HTR-8/SVneo (cell line): ENCODE data around the gene KIF27.
"Not testable (repeated sequence)": the region's sequence is repeated elsewhere in the genome, so short reads cannot be mapped to it uniquely, and the experiment has no call there.

Experiments
- DNase-seq: peaks from one replicate; pipeline ENCODE4 v3.0.0; 2011; ENCODE audit warnings: low spot score, mixed read lengths; ENCODE audit not compliant: insufficient read length
- FAIRE-seq: peaks from 2 replicates; lab custom pipeline; 2011; peaks lifted over from hg19 to GRCh38; lab: Jason Lieb, UNC

Gene KIF27

DNA sequence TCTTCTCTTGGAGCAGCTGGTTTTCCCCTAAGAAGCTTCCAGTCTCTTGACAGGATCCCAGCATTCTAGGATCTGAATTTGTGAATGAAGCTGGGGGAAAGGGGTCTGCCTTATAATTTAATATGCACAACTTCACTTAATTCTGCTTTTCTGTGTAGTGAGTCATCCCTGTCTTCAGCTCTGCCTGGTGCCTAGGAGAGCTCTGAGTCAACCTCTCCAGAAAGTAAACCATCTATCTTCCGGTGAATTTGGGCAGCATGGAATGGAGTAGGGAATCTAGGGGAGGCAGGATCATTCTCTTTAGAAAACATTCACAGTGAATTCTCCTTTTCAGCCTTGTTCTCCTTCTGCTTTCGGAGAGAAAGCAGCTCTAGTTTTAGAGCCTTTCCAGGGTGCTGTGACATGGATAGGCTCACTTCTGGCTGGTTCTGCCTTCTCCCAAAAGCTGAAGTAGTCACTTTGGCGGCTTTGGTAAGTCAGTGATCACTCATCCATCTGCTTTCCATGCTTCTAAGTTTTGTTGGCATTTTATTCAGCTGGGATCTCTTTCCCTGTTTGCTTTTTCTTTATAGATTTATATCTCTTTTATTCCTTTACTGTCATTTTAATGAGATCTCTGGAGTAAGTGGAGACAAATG, 96.1 kb downstream of the KIF27 start:
- not testable (repeated sequence) for FAIRE-seq, DNase-seq

DNA sequence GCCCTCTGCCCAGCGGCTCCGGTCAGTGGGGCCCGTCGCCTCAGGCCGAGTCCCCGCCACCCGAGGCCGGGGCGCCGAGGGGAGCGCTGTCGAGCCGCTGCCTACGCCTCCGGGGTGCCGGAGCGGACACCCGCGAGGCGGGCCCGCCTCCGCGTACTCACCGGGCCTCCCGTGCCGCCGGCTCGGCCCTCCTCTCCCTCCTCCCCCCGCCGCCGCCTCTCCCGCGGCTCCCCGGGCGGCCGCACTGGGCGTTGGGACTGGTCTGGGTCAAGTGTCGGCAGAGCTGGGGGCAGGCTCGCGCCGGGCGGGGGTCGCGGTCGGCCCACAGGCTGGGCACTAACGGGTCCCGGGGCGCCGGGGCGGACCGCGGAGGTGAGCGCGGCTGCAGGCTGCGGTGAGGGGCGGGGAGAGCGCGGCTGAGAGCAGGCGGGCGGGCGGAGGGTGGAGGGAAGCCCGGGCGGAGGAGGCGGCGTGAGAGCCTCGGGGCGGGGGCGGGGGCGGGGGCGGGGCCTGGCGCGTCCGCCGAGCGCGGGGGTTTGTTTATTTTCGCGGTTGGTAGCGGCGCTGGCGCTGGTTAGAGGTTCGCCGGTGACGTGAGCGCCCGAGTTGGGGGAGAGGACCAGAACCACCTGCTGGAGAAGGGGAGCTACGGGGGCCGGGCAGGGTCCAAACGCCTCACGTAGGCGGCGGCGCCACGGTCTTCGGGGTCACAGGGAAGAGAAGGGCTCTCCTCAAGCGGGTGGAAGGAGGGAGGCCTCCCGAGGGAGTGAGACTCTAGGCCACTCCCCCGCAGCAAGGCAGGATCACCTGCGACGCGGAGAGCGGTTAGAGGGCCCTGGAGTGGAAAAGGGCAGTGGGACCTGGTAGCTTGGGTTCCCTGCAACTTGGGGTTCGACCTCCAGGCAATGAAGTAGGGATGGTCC, 103.6 kb downstream of the KIF27 start, which contains the start of gene GKAP1:
Gene GKAP1, minus strand, starts transcription at position 414 of the 923 bp plus-strand sequence. CDS start 11,252 bp downstream, outside the sequence.
- DNase-seq: peak; percentile 18
- FAIRE-seq: not testable (repeated sequence)

GRCh38 chr9:83817011-83817355, 104.2 kb downstream of the KIF27 start:
- DNase-seq: peak; percentile 1
- not testable (repeated sequence) for FAIRE-seq

DNA sequence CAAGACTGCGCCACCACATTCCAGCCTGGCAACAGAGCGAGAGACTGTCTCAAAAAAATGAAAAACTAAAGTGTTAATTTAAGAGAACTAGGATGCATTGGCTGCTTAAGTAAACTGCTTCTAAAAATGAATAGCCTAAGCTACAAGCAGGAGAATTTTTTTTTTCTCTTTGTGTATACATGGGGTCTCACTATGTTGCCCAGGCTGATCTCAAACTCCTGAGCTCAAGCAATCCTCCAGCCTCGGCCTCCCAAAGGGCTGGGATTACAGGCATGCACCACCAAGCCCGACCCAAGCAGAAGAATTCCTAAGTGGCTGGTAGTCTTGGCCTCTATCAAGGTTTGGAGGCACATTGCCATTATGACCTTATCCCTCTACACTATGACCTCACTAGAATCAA, 106.1 kb downstream of the KIF27 start:
- not testable (repeated sequence) for FAIRE-seq, DNase-seq

GRCh38 chr9:83809213-83809612, 112.0 kb downstream of the KIF27 start:
- not testable (repeated sequence) for FAIRE-seq, DNase-seq

DNA sequence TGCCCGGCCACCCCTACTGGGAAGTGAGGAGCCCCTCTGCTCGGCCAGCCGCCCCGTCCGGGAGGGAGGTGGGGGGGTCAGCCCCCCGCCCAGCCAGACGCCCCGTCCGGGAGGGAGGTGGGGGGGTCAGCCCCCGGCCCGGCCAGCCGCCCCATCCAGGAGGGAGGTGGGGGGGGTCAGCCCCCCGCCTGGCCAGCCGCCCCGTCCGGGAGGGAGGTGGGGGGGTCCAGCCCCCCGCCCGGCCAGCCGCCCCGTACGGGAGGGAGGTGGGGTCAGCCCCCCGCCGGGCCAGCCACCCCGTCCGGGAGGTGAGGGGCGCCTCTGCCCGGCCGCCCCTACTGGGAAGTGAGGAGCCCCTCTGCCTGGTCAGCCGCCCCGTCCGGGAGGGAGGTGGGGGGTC, 116.8 kb downstream of the KIF27 start:
- not testable (repeated sequence) for FAIRE-seq, DNase-seq

GRCh38 chr9:83803941-83804340, 117.3 kb downstream of the KIF27 start:
- not testable (repeated sequence) for DNase-seq, FAIRE-seq

DNA sequence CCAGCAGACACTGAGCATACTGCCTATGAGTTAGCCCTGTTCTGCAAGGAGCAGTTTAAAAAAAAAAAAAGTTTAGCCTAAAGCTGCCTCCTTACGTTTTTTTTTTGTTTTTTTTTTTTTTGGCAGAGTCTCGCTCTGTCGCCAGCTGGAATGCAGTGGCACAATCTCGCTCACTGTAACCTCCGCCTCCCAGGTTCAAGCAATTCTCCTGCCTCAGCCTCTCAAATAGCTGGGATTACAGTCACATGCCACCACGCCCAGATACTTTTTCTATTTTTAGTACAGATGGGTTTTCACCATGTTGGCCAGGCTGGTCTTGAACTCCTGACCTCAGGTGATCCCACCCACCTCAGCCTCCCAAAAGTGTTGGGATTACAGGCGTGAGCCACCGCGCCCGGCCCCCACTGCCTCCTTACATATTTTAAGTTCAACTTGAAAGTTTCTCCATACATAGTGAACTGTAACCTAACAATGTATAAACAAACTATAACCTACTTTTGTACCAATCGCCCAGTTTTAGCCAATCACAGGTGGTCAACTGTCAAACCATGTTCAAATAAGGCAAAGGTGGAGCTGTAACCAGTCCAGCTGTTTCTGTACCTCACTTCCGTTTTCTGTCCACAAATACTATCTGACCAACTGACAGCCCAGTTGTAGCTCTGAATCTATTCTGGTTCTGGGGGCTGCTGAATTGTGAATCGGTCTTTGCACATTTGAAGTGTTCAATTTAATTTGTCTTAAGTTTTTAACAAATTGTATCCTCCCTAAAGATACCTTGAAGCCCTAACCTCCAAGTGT, 120.8 kb downstream of the KIF27 start:
- DNase-seq: no peak
- no peak for FAIRE-seq

GRCh38 chr9:83794051-83794450, 127.2 kb downstream of the KIF27 start:
- DNase-seq (no peak), FAIRE-seq (no peak)

DNA sequence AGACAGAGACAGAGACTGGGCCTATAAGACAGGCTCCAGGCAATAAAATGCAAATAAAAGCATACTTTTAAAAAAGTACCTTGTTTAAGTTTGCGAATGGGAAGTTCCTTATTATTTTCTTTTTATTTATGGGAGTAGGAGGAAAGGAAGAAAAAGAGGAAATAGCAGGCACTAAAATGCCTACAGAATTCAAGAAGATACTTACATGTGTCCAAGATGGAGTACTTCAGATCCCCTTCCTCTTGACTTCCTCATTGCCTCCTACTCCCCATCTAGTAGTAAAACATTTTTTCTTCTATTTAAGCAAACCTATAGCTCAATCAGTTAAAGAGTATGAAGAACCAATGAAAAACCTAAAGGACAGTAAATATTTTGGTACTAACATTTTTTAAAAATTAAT, 128.5 kb downstream of the KIF27 start:
- no peak for DNase-seq
- FAIRE-seq: no peak
